HepG2 (cell line): ENCODE results near the gene AKT3. TPM values are rescaled to one million over a fixed set of nuclear protein-coding genes. Genes with fewer than 3 reads are reported as not detected.

Experiments used
- ATM ChIP-seq: fragments of 450-650 bp; IDR thresholded peaks from 2 replicates; pipeline ENCODE4 v1.7.1; 2017; ENCODE audit warnings: mild to moderate bottlenecking, borderline replicate concordance
- EP300 ChIP-seq, 3 experiments: sonication (generic) in 1 of 3; formaldehyde crosslinking in 1 of 3; IDR thresholded peaks; 2 replicates each; pipeline versions ENCODE4 v1.5.1 to v1.6.1; 2011 to 2020; ENCODE audit warnings: low read depth in 2 of 3, low read length in 2 of 3, borderline replicate concordance in 1 of 3, improper control_type of control experiment in 1 of 3, mild to moderate bottlenecking in 1 of 3, missing genetic modification reagents in 1 of 3, moderate library complexity in 1 of 3
- FOXP4 ChIP-seq: sonication (generic); formaldehyde crosslinking; IDR thresholded peaks from 2 replicates; pipeline ENCODE4 v1.4.0; 2020; ENCODE audit warnings: missing genetic modification reagents
- GATAD2A ChIP-seq: IDR thresholded peaks from 2 replicates; pipeline ENCODE4 v1.6.1; 2016
- JUN ChIP-seq: sonication (generic); formaldehyde crosslinking; IDR thresholded peaks from 2 replicates; pipeline ENCODE4 v1.4.0; 2020; ENCODE audit warnings: mild to moderate bottlenecking, missing genetic modification reagents
- KAT7 ChIP-seq: IDR thresholded peaks from 2 replicates; pipeline ENCODE4 v1.6.1; 2018; ENCODE audit warnings: borderline replicate concordance, missing compliant biosample characterization
- NR3C1 ChIP-seq: sonication (generic); formaldehyde crosslinking; IDR thresholded peaks from 2 replicates; pipeline ENCODE4 v1.4.0; 2020; ENCODE audit warnings: missing genetic modification reagents
- ONECUT2 ChIP-seq: sonication (generic); formaldehyde crosslinking; IDR thresholded peaks from 2 replicates; pipeline ENCODE4 v1.4.0; 2020; ENCODE audit warnings: missing genetic modification reagents
- RARA ChIP-seq: IDR thresholded peaks from 2 replicates; pipeline ENCODE4 v1.6.1; 2016; ENCODE audit warnings: missing genetic modification reagents, missing compliant biosample characterization
- SIX1 ChIP-seq: sonication (generic); formaldehyde crosslinking; IDR thresholded peaks from 2 replicates; pipeline ENCODE4 v1.4.0; 2020; ENCODE audit warnings: missing genetic modification reagents, borderline replicate concordance
- SNAPC5 ChIP-seq: sonication (generic); formaldehyde crosslinking; IDR thresholded peaks from 2 replicates; pipeline ENCODE4 v1.8.1; 2023; ENCODE audit warnings: mild to moderate bottlenecking, missing genetic modification reagents, borderline replicate concordance
- SP2 ChIP-seq: sonication (generic); formaldehyde crosslinking; IDR thresholded peaks from 2 replicates; pipeline ENCODE4 v1.5.1; 2020; ENCODE audit warnings: mild to moderate bottlenecking, missing genetic modification reagents
- TRIM22 ChIP-seq: fragments of 450-650 bp; IDR thresholded peaks from 2 replicates; pipeline ENCODE4 v1.6.1; 2017
- YEATS2 ChIP-seq: sonication (generic); formaldehyde crosslinking; IDR thresholded peaks from 2 replicates; pipeline ENCODE4 v1.4.0; 2020; ENCODE audit warnings: missing genetic modification reagents, borderline replicate concordance
- ZBTB39 ChIP-seq: sonication (generic); formaldehyde crosslinking; IDR thresholded peaks from 2 replicates; pipeline ENCODE4 v1.5.0; 2020; ENCODE audit warnings: missing genetic modification reagents
- ZFP90 ChIP-seq: sonication (generic); formaldehyde crosslinking; IDR thresholded peaks from 2 replicates; pipeline ENCODE4 v1.8.0; 2022; ENCODE audit warnings: missing genetic modification reagents, mild to moderate bottlenecking, inconsistent platforms, borderline replicate concordance
- ZFYVE20 ChIP-seq: sonication (generic); formaldehyde crosslinking; IDR thresholded peaks from 2 replicates; pipeline ENCODE4 v1.8.0; 2023; ENCODE audit warnings: low read depth, mild to moderate bottlenecking, moderate library complexity, missing genetic modification reagents, borderline replicate concordance
- ZMYM2 ChIP-seq: sonication (generic); formaldehyde crosslinking; IDR thresholded peaks from 2 replicates; pipeline ENCODE4 v1.8.0; 2022; ENCODE audit warnings: mild to moderate bottlenecking, missing genetic modification reagents
- ZNF225 ChIP-seq: sonication (generic); formaldehyde crosslinking; IDR thresholded peaks from 2 replicates; pipeline ENCODE4 v1.4.0; 2020; ENCODE audit warnings: mild to moderate bottlenecking, missing genetic modification reagents
- ZNF317 ChIP-seq: sonication (generic); formaldehyde crosslinking; IDR thresholded peaks from 2 replicates; pipeline ENCODE4 v1.5.0; 2020; ENCODE audit warnings: mild to moderate bottlenecking, missing genetic modification reagents
- ZNF329 ChIP-seq: sonication (generic); formaldehyde crosslinking; IDR thresholded peaks from 2 replicates; pipeline ENCODE4 v1.9.0; 2021; ENCODE audit warnings: low read depth, mild to moderate bottlenecking, missing genetic modification reagents
- ZNF549 ChIP-seq: sonication (generic); formaldehyde crosslinking; IDR thresholded peaks from 2 replicates; pipeline ENCODE4 v1.5.0; 2020; ENCODE audit warnings: missing genetic modification reagents
- ZNF644 ChIP-seq: IDR thresholded peaks from 2 replicates; pipeline ENCODE4 v1.6.1; 2016; ENCODE audit warnings: low read depth
- polyA plus RNA-seq, 8 experiments: library from polyadenylated mRNA; depleted of rRNA in 3 of 8; stranded (reverse) in 7 of 8; unstranded in 1 of 8; fragments of >200 nt; fragmentation: Illumina TruSeq in 4 of 8; extraction: Trizol in 4 of 8; gene quantifications; 2 replicates each; pipeline versions ENCODE4 v1.2.1 to v1.2.3, GENCODE V29; 2011 to 2016; ENCODE audit warnings: low read depth in 4 of 8, missing spikeins in 1 of 8, mixed read lengths in 1 of 8; ENCODE audit not compliant: insufficient read depth in 1 of 8
- total RNA-seq, 5 experiments: library from RNA; depleted of rRNA; stranded (reverse); fragments of >200 nt; fragmentation: Illumina TruSeq; extraction: Trizol; gene quantifications; 2 replicates each; pipeline ENCODE4 v1.2.3, GENCODE V29; 2016; ENCODE audit warnings: low read depth in 1 of 5
- TF ChIP-seq, protein P1 (sequence below): IDR thresholded peaks from 2 replicates; pipeline ENCODE4 v1.6.1; 2016; ENCODE audit warnings: control low read depth

The AKT3 gene
- total and polyA plus RNA-seq, 2 of the 13 experiments (the other 11 are each of a cell fraction or from before 2014, with no cell fraction given): 0.07 TPM

DNA sequence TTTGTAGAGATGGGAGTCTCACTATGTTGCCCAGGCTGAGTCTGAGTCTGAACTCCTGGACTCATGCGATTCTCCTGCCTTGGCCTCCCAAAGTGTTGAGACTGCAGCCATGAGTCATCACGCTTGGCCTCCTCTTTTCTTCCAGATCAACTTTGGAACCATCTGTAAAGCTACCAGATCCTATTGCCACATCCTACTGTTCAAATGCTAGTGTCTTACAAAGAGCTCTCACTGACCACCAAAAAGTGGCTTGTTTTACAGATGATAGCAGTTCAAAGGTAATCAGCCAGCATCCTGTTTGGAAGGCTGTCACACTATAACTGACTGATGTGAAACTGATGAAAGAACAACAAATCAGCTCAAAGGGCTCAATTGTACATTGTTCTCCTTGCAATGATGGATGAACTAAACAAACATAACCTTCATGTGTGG lies 221.6 kb downstream of the AKT3 start (continued):
- TF ChIP-seq FOXP4 (CRISPR knock-in tag) (peak; percentile 70), SIX1 (CRISPR knock-in tag) (peak; percentile 21; the same call in 1 of the 2 replicates), KAT7 (CRISPR knock-in tag) (no peak), TRIM22 (no peak), JUN (CRISPR knock-in tag) (no peak), ZFP90 (no peak), EP300 (IDR thresholded peaks at IDR 0.05; ENCODE audit: low read depth in 2 of 2, low read length in 2 of 2) (peak in 1 of 2 experiments; percentile 59; a peak in 2 of 4 replicates), EP300 (CRISPR knock-in tag; IDR thresholded peaks at IDR 0.05; ENCODE audit: borderline replicate concordance) (peak; percentile 69; the same call in 1 of the 2 replicates), NR3C1 (CRISPR knock-in tag) (no peak), SNAPC5 (no peak), ZMYM2 (peak; percentile 95), ZNF329 (no peak), SP2 (CRISPR knock-in tag) (no peak), ZNF549 (CRISPR knock-in tag) (no peak), GATAD2A (CRISPR knock-in tag) (peak; percentile 58; the same call in 1 of the 2 replicates), ATM (no peak), ZFYVE20 (no peak), RARA (CRISPR knock-in tag) (no peak), ZNF225 (CRISPR knock-in tag) (no peak), ZNF317 (CRISPR knock-in tag) (no peak), ZBTB39 (CRISPR knock-in tag) (no peak), ZNF644 (CRISPR knock-in tag) (peak; percentile 79; the same call in 1 of the 2 replicates), ONECUT2 (CRISPR knock-in tag) (no peak), YEATS2 (no peak)
- TF ChIP-seq, protein P1, sequence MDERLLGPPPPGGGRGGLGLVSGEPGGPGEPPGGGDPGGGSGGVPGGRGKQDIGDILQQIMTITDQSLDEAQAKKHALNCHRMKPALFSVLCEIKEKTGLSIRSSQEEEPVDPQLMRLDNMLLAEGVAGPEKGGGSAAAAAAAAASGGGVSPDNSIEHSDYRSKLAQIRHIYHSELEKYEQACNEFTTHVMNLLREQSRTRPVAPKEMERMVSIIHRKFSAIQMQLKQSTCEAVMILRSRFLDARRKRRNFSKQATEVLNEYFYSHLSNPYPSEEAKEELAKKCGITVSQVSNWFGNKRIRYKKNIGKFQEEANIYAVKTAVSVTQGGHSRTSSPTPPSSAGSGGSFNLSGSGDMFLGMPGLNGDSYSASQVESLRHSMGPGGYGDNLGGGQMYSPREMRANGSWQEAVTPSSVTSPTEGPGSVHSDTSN (CRISPR knock-in tag): no peak
